Smooth muscle cell (in vitro differentiated cells): Measurements from ENCODE around the gene OR1K1. TPM values are rescaled to one million over a fixed set of nuclear protein-coding genes. Genes with fewer than 3 reads are reported as not detected.

Source experiments
- DNase-seq: peaks from one replicate; lab custom pipeline; 2025; ENCODE audit not compliant: unreplicated experiment; lab: John Stamatoyannopoulos, UW
- H2AFZ ChIP-seq: fragments of 200-600 bp; sonication (generic); 2 replicates; pipeline ENCODE4 v1.6.0; 2016; ENCODE audit warnings: antibody characterized with exemption, low read depth, mild to moderate bottlenecking
- H3F3A ChIP-seq: fragments of 200-600 bp; sonication (generic); 2 replicates; pipeline ENCODE4 v1.6.0; 2017; ENCODE audit warnings: antibody characterized with exemption, low read depth
- H3K27ac ChIP-seq: fragments of 200-600 bp; sonication (generic); 2 replicates; pipeline ENCODE4 v1.5.1; 2016; ENCODE audit warnings: low read depth, mild to moderate bottlenecking
- H3K27me3 ChIP-seq: fragments of 200-600 bp; sonication (generic); 2 replicates; pipeline ENCODE4 v1.6.1; 2016; ENCODE audit warnings: low read depth, mild to moderate bottlenecking
- H3K36me3 ChIP-seq: fragments of 200-600 bp; sonication (generic); 2 replicates; pipeline ENCODE4 v1.5.1; 2016; ENCODE audit warnings: low read depth
- H3K4me1 ChIP-seq: fragments of 200-600 bp; sonication (generic); 2 replicates; pipeline ENCODE4 v1.5.1; 2016; ENCODE audit warnings: low read depth
- H3K4me2 ChIP-seq: fragments of 200-600 bp; sonication (generic); 2 replicates; pipeline ENCODE4 v1.6.0; 2016; ENCODE audit warnings: mild to moderate bottlenecking
- H3K4me3 ChIP-seq: fragments of 200-600 bp; sonication (generic); 2 replicates; pipeline ENCODE4 v1.5.1; 2016; ENCODE audit warnings: mild to moderate bottlenecking
- H3K79me2 ChIP-seq: fragments of 200-600 bp; sonication (generic); 2 replicates; pipeline ENCODE4 v1.6.0; 2016; ENCODE audit warnings: low read depth, mild to moderate bottlenecking
- H3K9ac ChIP-seq: fragments of 200-600 bp; sonication (generic); 2 replicates; pipeline ENCODE4 v1.6.0; 2016; ENCODE audit warnings: low read depth
- H3K9me3 ChIP-seq: fragments of 200-600 bp; sonication (generic); replicated peaks from 2 replicates; pipeline ENCODE4 v1.5.1; 2016; ENCODE audit warnings: low read depth
- H4K20me1 ChIP-seq: fragments of 200-600 bp; sonication (generic); 2 replicates; pipeline ENCODE4 v1.6.0; 2016; ENCODE audit warnings: low read depth
- WGBS: methylation state at CpG from one replicate; pipeline ENCODE4 v1.1.7; 2016; ENCODE audit warnings: low lambda C conversion rate; 5-methylcytosine and 5-hydroxymethylcytosine counted together
- polyA plus RNA-seq: library from polyadenylated mRNA; unstranded; fragments of >200 nt; fragmentation: Nextera tagmentation; extraction: Ambion mirVana; gene quantifications from 2 replicates; pipeline ENCODE4 v1.2.1, GENCODE V29; 2016
- total RNA-seq: library from RNA; depleted of rRNA; stranded (reverse); fragments of >200 nt; gene quantifications from 2 replicates; pipeline ENCODE4 v1.2.3, GENCODE V29; 2014
- TF ChIP-seq, protein P1 (sequence below): fragments of 200-600 bp; sonication (generic); IDR thresholded peaks from 2 replicates; pipeline ENCODE4 v1.5.1; 2017; ENCODE audit warnings: borderline replicate concordance, mild to moderate bottlenecking, antibody characterized with exemption; ENCODE audit not compliant: insufficient read depth, poor library complexity, severe bottlenecking

OR1K1 gene
- total and polyA plus RNA-seq, 2 experiments from 2014 or later, result not detected

DNA sequence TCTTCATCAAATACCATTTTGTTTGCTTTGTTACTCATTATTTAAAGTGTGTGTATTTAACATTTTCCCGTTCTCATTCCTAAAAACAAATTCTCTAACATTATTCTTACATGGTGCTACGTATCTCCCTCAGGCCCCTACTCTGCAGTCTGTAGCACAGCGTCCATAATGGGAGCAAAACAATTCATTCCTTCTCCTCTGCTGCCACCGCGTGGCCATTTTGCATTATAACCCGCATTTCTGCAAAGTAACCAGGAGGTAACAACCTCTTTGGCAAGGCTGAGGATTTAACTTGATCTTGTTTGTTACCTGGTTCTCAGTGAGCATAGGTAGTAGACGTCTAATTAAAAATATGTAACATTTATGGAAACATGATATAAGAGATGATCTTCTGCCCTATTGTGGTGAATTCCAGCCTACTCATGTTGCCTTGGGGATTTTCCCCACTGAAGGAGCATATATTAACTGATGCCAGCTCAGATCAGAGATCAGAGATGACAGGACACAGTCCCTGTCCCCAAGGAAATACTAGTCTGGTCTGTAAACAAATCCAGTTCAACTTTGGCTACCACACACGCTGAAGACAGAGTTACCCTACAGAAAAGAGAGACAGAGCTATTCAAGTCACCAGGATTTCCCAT is 10.5 kb downstream of the OR1K1 start:
- H4K20me1 ChIP-seq, result no peaks in the 10 kb centered on the region
- H3K4me2 ChIP-seq, result no peak overlapping the region
- no peaks in the 10 kb centered on the region for H3K36me3 ChIP-seq
- no peaks in the 10 kb centered on the region for H3K4me1 ChIP-seq
- DNase-seq, result peak; percentile 3
- H3F3A ChIP-seq, result no peaks in the 10 kb centered on the region
- H3K9ac ChIP-seq, result no peak overlapping the region
- H2AFZ ChIP-seq, result no peak overlapping the region
- no peaks in the 10 kb centered on the region for H3K79me2 ChIP-seq
- 4% methylated on average over 8 of the region's 8 CpGs for WGBS
- H3K9me3 ChIP-seq, result no peaks in the 10 kb centered on the region
- TF ChIP-seq, protein P1, sequence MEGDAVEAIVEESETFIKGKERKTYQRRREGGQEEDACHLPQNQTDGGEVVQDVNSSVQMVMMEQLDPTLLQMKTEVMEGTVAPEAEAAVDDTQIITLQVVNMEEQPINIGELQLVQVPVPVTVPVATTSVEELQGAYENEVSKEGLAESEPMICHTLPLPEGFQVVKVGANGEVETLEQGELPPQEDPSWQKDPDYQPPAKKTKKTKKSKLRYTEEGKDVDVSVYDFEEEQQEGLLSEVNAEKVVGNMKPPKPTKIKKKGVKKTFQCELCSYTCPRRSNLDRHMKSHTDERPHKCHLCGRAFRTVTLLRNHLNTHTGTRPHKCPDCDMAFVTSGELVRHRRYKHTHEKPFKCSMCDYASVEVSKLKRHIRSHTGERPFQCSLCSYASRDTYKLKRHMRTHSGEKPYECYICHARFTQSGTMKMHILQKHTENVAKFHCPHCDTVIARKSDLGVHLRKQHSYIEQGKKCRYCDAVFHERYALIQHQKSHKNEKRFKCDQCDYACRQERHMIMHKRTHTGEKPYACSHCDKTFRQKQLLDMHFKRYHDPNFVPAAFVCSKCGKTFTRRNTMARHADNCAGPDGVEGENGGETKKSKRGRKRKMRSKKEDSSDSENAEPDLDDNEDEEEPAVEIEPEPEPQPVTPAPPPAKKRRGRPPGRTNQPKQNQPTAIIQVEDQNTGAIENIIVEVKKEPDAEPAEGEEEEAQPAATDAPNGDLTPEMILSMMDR, result peak; percentile 73
- H3K27me3 ChIP-seq, result no peaks in the 10 kb centered on the region
- H3K4me3 ChIP-seq, result no peak overlapping the region
- no peak overlapping the region for H3K27ac ChIP-seq

DNA sequence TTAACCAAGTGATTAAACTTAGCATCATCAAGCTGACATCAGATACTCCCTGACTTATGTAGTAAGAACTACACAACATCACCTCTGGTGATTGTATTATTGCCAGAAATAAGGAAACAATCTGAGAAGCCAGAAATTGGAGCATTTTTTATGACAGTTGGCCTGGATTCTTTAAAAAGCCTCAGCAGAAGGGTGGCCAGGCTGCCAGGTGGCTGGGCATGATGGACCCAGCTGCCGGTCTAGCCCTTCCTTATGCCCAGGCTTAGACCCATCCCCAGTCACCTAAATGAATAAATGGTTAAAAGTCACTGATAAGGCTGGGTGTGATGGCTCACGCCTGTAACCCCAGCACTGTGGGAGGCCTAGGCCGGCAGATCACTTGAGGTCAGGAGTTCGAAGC is 12.8 kb downstream of the OR1K1 start:
- no peaks in the 10 kb centered on the region for H3K27me3 ChIP-seq
- no peak overlapping the region for H3K4me2 ChIP-seq

GRCh38 chr9:122814545-122814944 is 14.6 kb downstream of the OR1K1 start:
- Histone ChIP-seq H3K27ac (no peak overlapping the region), H3K9ac (no peak overlapping the region), H3K9me3 (no peaks in the 10 kb centered on the region), H4K20me1 (peaks cover 3% of the 10 kb centered on the region), H3K4me2 (no peak overlapping the region), H3F3A (no peaks in the 10 kb centered on the region), H3K79me2 (no peaks in the 10 kb centered on the region), H3K36me3 (peaks cover 2% of the 10 kb centered on the region), H3K4me1 (no peaks in the 10 kb centered on the region), H2AFZ (no peak overlapping the region), H3K27me3 (no peaks in the 10 kb centered on the region), H3K4me3 (no peak overlapping the region)
- DNase-seq, result no peak
- WGBS, result 90% methylated on average over 6 of the region's 6 CpGs
- TF ChIP-seq, protein P1, result no peak

More for the DNA sequence above, 12.8 kb downstream of the OR1K1 start:
- Histone ChIP-seq H3K79me2 (no peaks in the 10 kb centered on the region), H3F3A (no peaks in the 10 kb centered on the region), H3K4me1 (no peaks in the 10 kb centered on the region), H3K4me3 (no peak overlapping the region), H3K9me3 (no peaks in the 10 kb centered on the region), H3K27ac (no peak overlapping the region), H3K9ac (no peak overlapping the region), H4K20me1 (no peaks in the 10 kb centered on the region), H3K36me3 (no peaks in the 10 kb centered on the region), H2AFZ (no peak overlapping the region)
- 82% methylated on average over 4 of the region's 4 CpGs for WGBS
- TF ChIP-seq, protein P1, result no peak
- DNase-seq, result no peak

GRCh38 chr9:122815544-122815943 is 15.6 kb downstream of the OR1K1 start:
- Histone ChIP-seq H3K79me2 (no peaks in the 10 kb centered on the region), H3K4me2 (no peak overlapping the region), H3K4me3 (no peak overlapping the region), H3K9me3 (no peaks in the 10 kb centered on the region), H3K27me3 (no peaks in the 10 kb centered on the region), H3K27ac (no peak overlapping the region), H3K4me1 (no peaks in the 10 kb centered on the region), H2AFZ (no peak overlapping the region), H3K36me3 (peaks cover 12% of the 10 kb centered on the region), H3F3A (no peaks in the 10 kb centered on the region), H4K20me1 (peaks cover 12% of the 10 kb centered on the region), H3K9ac (no peak overlapping the region)
- DNase-seq, result no peak
- TF ChIP-seq, protein P1, result no peak
